ENCODE results near the gene TCF4. TPM values are rescaled to one million over a fixed set of nuclear protein-coding genes. Genes with fewer than 3 reads are reported as not detected.

TCF4 gene
- total RNA-seq, 6 experiments from 2014 or later: 50.4 to 71.1 (median 59.0) TPM

GRCh38 chr18:55186588-55186987 lies 401.4 kb downstream of the TCF4 start:
- Mint-ChIP-seq H3K9me3 (no peaks in the 10 kb centered on the region), H3K27me3 (ENCODE audit: insufficient read depth) (peaks cover 16% of the 10 kb centered on the region), H3K27ac (no peak overlapping the region), H3K4me1 (ENCODE audit: low read depth) (peaks cover 6% of the 10 kb centered on the region; the same call in 1 of the 2 replicates), H3K36me3 (ENCODE audit: low read depth) (no peaks in the 10 kb centered on the region), H3K4me3 (no peak overlapping the region)
- TF ChIP-seq, protein P1, sequence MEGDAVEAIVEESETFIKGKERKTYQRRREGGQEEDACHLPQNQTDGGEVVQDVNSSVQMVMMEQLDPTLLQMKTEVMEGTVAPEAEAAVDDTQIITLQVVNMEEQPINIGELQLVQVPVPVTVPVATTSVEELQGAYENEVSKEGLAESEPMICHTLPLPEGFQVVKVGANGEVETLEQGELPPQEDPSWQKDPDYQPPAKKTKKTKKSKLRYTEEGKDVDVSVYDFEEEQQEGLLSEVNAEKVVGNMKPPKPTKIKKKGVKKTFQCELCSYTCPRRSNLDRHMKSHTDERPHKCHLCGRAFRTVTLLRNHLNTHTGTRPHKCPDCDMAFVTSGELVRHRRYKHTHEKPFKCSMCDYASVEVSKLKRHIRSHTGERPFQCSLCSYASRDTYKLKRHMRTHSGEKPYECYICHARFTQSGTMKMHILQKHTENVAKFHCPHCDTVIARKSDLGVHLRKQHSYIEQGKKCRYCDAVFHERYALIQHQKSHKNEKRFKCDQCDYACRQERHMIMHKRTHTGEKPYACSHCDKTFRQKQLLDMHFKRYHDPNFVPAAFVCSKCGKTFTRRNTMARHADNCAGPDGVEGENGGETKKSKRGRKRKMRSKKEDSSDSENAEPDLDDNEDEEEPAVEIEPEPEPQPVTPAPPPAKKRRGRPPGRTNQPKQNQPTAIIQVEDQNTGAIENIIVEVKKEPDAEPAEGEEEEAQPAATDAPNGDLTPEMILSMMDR (IDR thresholded peaks at IDR 0.05): no peak
- DNase-seq: no peak

DNA sequence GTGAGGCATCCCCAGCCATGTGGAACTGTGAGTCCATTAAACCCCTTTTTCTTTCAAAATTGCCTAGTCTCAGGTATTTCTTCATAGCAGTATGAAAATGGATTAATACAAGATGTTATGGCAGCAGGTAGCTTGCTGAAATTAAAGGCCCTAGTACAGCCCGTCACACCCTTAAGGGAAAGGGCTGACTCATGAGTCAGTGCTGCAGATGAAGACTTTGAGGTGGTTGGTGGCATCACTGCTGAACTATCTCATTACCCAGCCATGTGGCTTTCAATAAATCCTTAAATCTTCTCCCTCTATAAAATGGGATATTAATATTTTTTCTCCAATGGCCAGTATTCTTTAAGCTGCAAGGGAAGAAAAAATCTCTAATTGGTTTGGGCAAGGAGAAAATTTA lies 402.6 kb downstream of the TCF4 start:
- TF ChIP-seq, protein P1 (IDR thresholded peaks at IDR 0.05): no peak
- Mint-ChIP-seq H3K9me3 (no peaks in the 10 kb centered on the region), H3K27me3 (ENCODE audit: insufficient read depth) (peaks cover 14% of the 10 kb centered on the region), H3K4me1 (ENCODE audit: low read depth) (peaks cover 6% of the 10 kb centered on the region; the same call in 1 of the 2 replicates), H3K27ac (no peak overlapping the region), H3K4me3 (no peak overlapping the region), H3K36me3 (ENCODE audit: low read depth) (no peaks in the 10 kb centered on the region)
- DNase-seq: no peak

- H3K4me1 Mint-ChIP-seq (ENCODE audit: low read depth): peaks cover 13% of the 10 kb centered on the region
- no peaks in the 10 kb centered on the region for H3K36me3 Mint-ChIP-seq (ENCODE audit: low read depth)
- H3K9me3 Mint-ChIP-seq: no peaks in the 10 kb centered on the region
- H3K27ac Mint-ChIP-seq: no peak overlapping the region
- TF ChIP-seq, protein P1 (IDR thresholded peaks at IDR 0.05): no peak
- DNase-seq: no peak
- H3K4me3 Mint-ChIP-seq: no peak overlapping the region
- H3K27me3 Mint-ChIP-seq (ENCODE audit: insufficient read depth): peaks cover 6% of the 10 kb centered on the region; the same call in 1 of the 2 replicates
Observed at GRCh38 chr18:55179835-55180234, 408.2 kb downstream of the TCF4 start.

- peaks cover 13% of the 10 kb centered on the region for H3K4me1 Mint-ChIP-seq (ENCODE audit: low read depth)
- DNase-seq: no peak
- no peaks in the 10 kb centered on the region for H3K36me3 Mint-ChIP-seq (ENCODE audit: low read depth)
- no peaks in the 10 kb centered on the region for H3K9me3 Mint-ChIP-seq
- TF ChIP-seq, protein P1 (IDR thresholded peaks at IDR 0.05): no peak
- H3K27ac Mint-ChIP-seq: no peak overlapping the region
- H3K27me3 Mint-ChIP-seq (ENCODE audit: insufficient read depth): peaks cover 6% of the 10 kb centered on the region; the same call in 1 of the 2 replicates
- no peak overlapping the region for H3K4me3 Mint-ChIP-seq
Observed at GRCh38 chr18:55179425-55179824, 408.6 kb downstream of the TCF4 start.

DNA sequence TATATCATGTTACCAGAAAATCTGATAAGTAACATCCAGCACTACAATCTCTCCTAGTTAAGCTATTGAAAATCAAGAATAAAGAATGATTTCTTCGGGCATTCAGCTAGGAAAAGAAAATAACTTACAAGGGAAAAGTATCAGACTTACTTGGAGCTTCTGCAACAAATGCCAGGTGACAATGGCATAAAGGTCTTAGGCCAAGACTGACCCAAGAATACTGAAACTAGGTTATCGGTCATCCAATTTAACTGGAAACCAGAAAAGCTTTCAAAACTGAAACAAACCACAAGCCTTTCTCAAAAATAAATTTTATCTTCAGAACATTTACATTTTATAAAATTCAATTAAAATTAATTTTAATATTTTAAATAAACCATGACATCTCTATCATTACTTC lies 414.7 kb downstream of the TCF4 start:
- Mint-ChIP-seq H3K36me3 (ENCODE audit: low read depth) (no peaks in the 10 kb centered on the region), H3K4me1 (ENCODE audit: low read depth) (no peaks in the 10 kb centered on the region), H3K9me3 (no peaks in the 10 kb centered on the region; the same call in 1 of the 2 replicates), H3K4me3 (no peak overlapping the region), H3K27me3 (ENCODE audit: insufficient read depth) (no peaks in the 10 kb centered on the region; the same call in 1 of the 2 replicates), H3K27ac (no peak overlapping the region)
- TF ChIP-seq, protein P1 (IDR thresholded peaks at IDR 0.05): no peak
- DNase-seq: no peak

Small RNA genes lying within 50 kb of the gene (microRNA-seq; reads per million reads assigned to microRNA genes)
- gene MIR4529: not detected

Data from HFFc6 (cell line).